Measurements from ENCODE around the gene RPA1. TPM values are rescaled to one million over a fixed set of nuclear protein-coding genes. Genes with fewer than 3 reads are reported as not detected.

RPA1 gene
- total and polyA plus RNA-seq, 2 of the 8 experiments (the other 6 are each of a cell fraction or from before 2014, with no cell fraction given) = 79.1 to 194 TPM

DNA sequence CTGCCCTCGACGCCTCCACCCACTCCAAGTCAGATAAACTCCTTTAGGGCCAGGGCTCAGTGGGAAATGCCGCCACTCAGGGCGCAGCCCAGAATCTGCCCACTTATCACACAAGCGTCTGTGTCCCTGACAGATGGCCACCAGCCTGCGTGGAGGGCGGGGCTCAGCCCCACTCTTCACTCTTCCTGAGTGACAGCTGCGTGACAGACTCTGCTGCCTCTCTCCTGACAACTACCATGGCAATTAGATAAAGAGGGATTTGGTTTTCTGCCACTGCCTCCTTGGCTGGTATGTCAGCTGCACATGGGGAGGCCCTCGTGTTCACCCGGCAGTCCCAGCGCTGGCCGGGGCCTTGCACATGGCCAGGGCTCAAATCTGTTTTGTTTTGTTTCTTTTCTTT is 99.2 kb downstream of the RPA1 start (continued):
- TF ChIP-seq CHD7 (IDR thresholded peaks at IDR 0.05; ENCODE audit: insufficient replicate concordance, low read length) (no peak), KDM5A (IDR thresholded peaks at IDR 0.05; ENCODE audit: low read length) (no peak), GTF2F1 (IDR thresholded peaks at IDR 0.05; ENCODE audit: borderline replicate concordance, low read depth, low read length) (no peak), JUN (IDR thresholded peaks at IDR 0.05; ENCODE audit: low read depth, low read length) (no peak), SRF (IDR thresholded peaks at IDR 0.05; ENCODE audit: low read depth, low read length) (no peak), BCL11A (IDR thresholded peaks at IDR 0.05; ENCODE audit: low read depth in 2 of 2, low read length in 2 of 2) (no peak), NANOG (IDR thresholded peaks at IDR 0.05; ENCODE audit: insufficient read depth, low read depth, low read length, poor library complexity, severe bottlenecking) (no peak), YY1 (IDR thresholded peaks at IDR 0.05; ENCODE audit: low read depth, low read length) (no peak), SIRT6 (IDR thresholded peaks at IDR 0.05; ENCODE audit: low read length) (no peak)
- TF ChIP-seq, protein P1, sequence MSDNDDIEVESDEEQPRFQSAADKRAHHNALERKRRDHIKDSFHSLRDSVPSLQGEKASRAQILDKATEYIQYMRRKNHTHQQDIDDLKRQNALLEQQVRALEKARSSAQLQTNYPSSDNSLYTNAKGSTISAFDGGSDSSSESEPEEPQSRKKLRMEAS (IDR thresholded peaks at IDR 0.05) = no peak

Data from H1 (cell line).